Epithelial cell of esophagus (primary cell): ENCODE measurements around the gene SHROOM3.

Experiments
- DNase-seq: peaks from one replicate; pipeline ENCODE4 v3.0.0; 2010; ENCODE audit warnings: low read depth
- H3K4me3 ChIP-seq: 2 replicates; pipeline ENCODE4 v1.5.1; 2011; ENCODE audit warnings: mild to moderate bottlenecking, low read length, control low read depth
- TF ChIP-seq, protein P1 (sequence below): IDR thresholded peaks from 2 replicates; pipeline ENCODE4 v1.5.1; 2011; ENCODE audit warnings: low read depth, mild to moderate bottlenecking, low read length, control low read depth, inconsistent platforms; ENCODE audit not compliant: insufficient read depth; ENCODE audit errors: missing control alignments

The SHROOM3 gene

DNA sequence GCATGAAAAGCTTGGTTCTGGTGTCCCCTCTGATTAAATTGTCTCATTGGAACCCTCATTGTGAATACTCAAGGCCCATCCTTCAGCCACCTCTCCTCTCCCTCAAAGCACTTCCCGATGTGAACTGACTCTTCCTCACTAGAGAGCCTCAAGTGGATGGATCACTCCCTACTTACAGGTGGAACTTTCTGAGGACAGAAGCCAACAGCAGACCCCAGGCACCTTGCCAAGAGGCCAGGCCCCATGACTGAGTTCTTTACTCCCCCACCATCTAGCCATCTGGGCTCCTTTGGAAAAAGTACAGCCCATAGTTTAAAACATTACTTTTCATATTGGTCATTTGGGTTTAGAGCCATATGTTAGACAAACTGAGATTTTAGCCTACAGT, 224.1 kb downstream of the SHROOM3 start:
- H3K4me3 ChIP-seq = no peak overlapping the region
- TF ChIP-seq, protein P1, sequence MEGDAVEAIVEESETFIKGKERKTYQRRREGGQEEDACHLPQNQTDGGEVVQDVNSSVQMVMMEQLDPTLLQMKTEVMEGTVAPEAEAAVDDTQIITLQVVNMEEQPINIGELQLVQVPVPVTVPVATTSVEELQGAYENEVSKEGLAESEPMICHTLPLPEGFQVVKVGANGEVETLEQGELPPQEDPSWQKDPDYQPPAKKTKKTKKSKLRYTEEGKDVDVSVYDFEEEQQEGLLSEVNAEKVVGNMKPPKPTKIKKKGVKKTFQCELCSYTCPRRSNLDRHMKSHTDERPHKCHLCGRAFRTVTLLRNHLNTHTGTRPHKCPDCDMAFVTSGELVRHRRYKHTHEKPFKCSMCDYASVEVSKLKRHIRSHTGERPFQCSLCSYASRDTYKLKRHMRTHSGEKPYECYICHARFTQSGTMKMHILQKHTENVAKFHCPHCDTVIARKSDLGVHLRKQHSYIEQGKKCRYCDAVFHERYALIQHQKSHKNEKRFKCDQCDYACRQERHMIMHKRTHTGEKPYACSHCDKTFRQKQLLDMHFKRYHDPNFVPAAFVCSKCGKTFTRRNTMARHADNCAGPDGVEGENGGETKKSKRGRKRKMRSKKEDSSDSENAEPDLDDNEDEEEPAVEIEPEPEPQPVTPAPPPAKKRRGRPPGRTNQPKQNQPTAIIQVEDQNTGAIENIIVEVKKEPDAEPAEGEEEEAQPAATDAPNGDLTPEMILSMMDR = no peak
- DNase-seq = no peak

DNA sequence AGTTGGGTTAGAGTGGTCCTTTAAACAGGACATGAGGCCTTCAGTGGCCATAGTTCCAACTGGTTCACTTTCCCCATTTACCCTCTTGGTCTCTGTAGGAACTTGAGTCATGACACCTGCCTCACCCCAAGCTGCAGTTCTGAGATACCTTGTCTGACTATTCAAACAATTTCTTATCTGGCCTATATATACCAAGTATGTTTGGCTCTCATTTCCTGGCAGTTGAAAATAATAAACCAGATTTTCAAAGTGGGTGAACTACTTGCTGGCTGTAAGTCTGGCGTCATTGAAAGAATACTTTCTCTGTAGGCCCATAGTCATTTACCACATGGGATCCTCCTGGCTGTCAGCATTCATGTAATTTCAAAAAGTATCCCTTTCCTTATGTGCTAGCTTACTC, 228.8 kb downstream of the SHROOM3 start:
- TF ChIP-seq, protein P1 = no peak
- DNase-seq = no peak
- H3K4me3 ChIP-seq = no peak overlapping the region

DNA sequence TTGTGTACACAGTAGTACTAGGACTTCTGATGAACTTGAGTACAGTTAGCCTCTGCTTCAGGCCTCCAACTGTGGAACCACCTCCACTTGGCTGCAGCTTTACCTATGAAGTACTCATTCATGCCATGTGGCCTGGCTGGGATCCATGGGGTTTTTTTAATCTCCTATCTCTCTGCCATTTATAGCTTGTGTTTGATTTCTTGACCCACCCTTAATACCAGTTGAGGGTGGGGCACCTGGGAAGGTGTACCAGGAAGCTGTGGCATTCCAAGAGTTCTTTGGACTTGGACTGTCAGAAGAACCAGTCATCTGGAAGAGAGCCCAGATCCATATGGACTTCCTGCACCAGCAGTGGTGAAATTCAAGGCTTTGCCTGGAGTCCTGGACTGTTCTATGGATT, 230.1 kb downstream of the SHROOM3 start:
- TF ChIP-seq, protein P1 = no peak

DNA sequence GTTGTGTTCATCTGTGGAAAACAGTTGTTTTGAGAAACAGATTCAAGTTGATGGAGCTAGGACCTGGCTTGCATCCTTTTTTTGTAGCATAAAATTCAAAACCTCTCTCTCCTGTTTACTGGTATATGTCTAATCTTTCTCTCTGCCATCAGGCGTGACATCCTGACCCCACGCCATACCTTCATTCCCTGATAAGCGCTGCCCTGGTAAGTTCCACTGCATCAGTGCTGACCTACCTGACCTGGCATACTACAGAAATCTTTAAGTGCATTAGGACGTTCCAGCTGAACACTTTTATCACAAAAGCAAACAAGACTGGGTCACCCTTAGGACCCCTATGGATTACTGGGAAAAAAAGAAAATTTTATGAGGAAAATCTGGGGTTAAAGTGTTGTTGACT, 230.7 kb downstream of the SHROOM3 start:
- TF ChIP-seq, protein P1 = no peak
- H3K4me3 ChIP-seq = no peak overlapping the region
- DNase-seq = no peak

More for the DNA sequence above, 230.1 kb downstream of the SHROOM3 start:
- DNase-seq = peak; percentile 95
- H3K4me3 ChIP-seq = no peak overlapping the region

- no peak overlapping the region for H3K4me3 ChIP-seq
- DNase-seq = peak; percentile 35
- TF ChIP-seq, protein P1 = no peak
Observed at GRCh38 chr4:76666944-76667532, 232.0 kb downstream of the SHROOM3 start.

GRCh38 chr4:76670631-76671030, 235.6 kb downstream of the SHROOM3 start:
- no peak for DNase-seq
- H3K4me3 ChIP-seq = no peak overlapping the region
- TF ChIP-seq, protein P1 = no peak

DNA sequence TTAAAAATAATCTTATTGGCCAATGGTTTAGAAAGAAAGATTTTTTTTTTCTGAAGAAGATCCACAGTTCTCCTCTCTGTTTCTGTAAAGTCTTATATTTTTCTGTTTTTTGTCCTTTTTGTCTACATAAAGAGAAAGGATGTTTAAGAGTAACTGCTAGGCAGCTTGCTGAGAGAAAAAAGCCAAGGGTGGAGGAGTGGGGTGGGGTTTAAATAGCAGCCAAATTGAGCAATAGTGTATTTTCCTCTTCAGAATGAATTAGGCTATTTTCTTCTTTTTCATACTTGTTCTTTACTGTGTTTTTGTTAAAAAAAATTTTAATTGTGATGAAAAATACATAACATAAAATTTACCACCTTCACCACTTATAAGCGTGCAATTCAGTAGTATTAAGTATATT, 238.3 kb downstream of the SHROOM3 start:
- DNase-seq = no peak
- H3K4me3 ChIP-seq = no peak overlapping the region
- TF ChIP-seq, protein P1 = no peak
